Activated T-cell treated with anti-CD3 and anti-CD28 coated beads for 4 hours (primary cell): ENCODE measurements around the gene CMTM5.
"Not testable (repeated sequence)": the region's sequence is repeated elsewhere in the genome, so short reads cannot be mapped to it uniquely, and the experiment has no call there.

Experiments
- DNase-seq: peaks from one replicate; pipeline ENCODE4 v3.0.0-alpha.2; 2020

CMTM5 gene

GRCh38 chr14:23416801-23417200 is 40.0 kb downstream of the CMTM5 start:
- DNase-seq = no peak

- not testable (repeated sequence) for DNase-seq
Observed at GRCh38 chr14:23417269-23417668, 40.4 kb downstream of the CMTM5 start.

- DNase-seq = no peak
Observed at GRCh38 chr14:23418021-23418420, 41.2 kb downstream of the CMTM5 start.

- not testable (repeated sequence) for DNase-seq
Observed at GRCh38 chr14:23419646-23420045, 42.8 kb downstream of the CMTM5 start.

- no peak for DNase-seq
Observed at GRCh38 chr14:23421594-23421993, 44.7 kb downstream of the CMTM5 start.

- DNase-seq = no peak
Observed at GRCh38 chr14:23423657-23424056, 46.8 kb downstream of the CMTM5 start.

- no peak for DNase-seq
Observed at GRCh38 chr14:23425169-23425568, 48.3 kb downstream of the CMTM5 start.

GRCh38 chr14:23425798-23426197 is 49.0 kb downstream of the CMTM5 start:
- DNase-seq = not testable (repeated sequence)

- no peak for DNase-seq
Observed at GRCh38 chr14:23428686-23429495, 52.0 kb downstream of the CMTM5 start.
